Adrenal gland (tissue), 19 donors: ENCODE measurements around the gene NCKIPSD. TPM values are rescaled to one million over a fixed set of nuclear protein-coding genes. Genes with fewer than 3 reads are reported as not detected.
"Not testable (repeated sequence)": the region's sequence is repeated elsewhere in the genome, so short reads cannot be mapped to it uniquely, and the experiment has no call there.

Experiments
- DNase-seq, 7 donors: peaks; one replicate each; pipeline ENCODE4 v3.0.0-alpha.2; 2019 to 2020
- H3K27ac ChIP-seq, 5 donors: fragments of 200-600 bp; sonication (generic) in 4 of 5; 1 replicate in 3 of 5; 2 replicates in 2 of 5; pipeline versions ENCODE4 v1.5.1 to v1.8.0; 2016 to 2020; ENCODE audit warnings: mild to moderate bottlenecking in 1 of 5
- H3K27me3 ChIP-seq: fragments of 200-600 bp; 2 replicates; pipeline ENCODE4 v1.8.0; 2021
- H3K36me3 ChIP-seq, 2 donors: fragments of 200-600 bp; replicated peaks in 1 of 2; 1 replicate in 1 of 2; 2 replicates in 1 of 2; pipeline versions ENCODE4 v1.5.1 to v1.8.0; 2018 to 2022
- H3K4me1 ChIP-seq, 2 donors: fragments of 200-600 bp; replicated peaks in 1 of 2; 1 replicate in 1 of 2; 2 replicates in 1 of 2; pipeline versions ENCODE4 v1.5.1 to v1.8.0; 2018 to 2021
- H3K4me3 ChIP-seq, 4 donors: fragments of 200-600 bp; sonication (generic) in 3 of 4; one replicate each; pipeline ENCODE4 v1.5.1; 2016 to 2018
- H3K9me3 ChIP-seq, 3 donors: fragments of 200-600 bp; sonication (generic) in 1 of 3; replicated peaks in 1 of 3; 1 replicate in 2 of 3; 2 replicates in 1 of 3; pipeline versions ENCODE4 v1.5.1 to v1.8.0; 2016 to 2021
- CTCF ChIP-seq, 6 experiments: fragments of 450-650 bp in 4 of 6; fragments of 200-600 bp in 2 of 6; sonication (generic) in 1 of 6; IDR thresholded peaks; 1 replicate in 5 of 6; 2 replicates in 1 of 6; pipeline versions ENCODE4 v1.5.1 to v1.8.0; 2016 to 2021; ENCODE audit warnings: antibody characterized with exemption in 6 of 6, mild to moderate bottlenecking in 2 of 6, moderate library complexity in 1 of 6
- POLR2A ChIP-seq, 2 donors: fragments of 450-650 bp; IDR thresholded peaks; one replicate each; pipeline ENCODE4 v1.6.1; 2017; ENCODE audit warnings: antibody characterized with exemption in 2 of 2, mild to moderate bottlenecking in 2 of 2, moderate library complexity in 1 of 2
- WGBS, 4 donors: extraction: QIAGEN DNeasy Blood & Tissue Kit in 2 of 4; methylation state at CpG; one replicate each; pipeline versions ENCODE4 v1.1.5 to v1.1.7; 2013 to 2017; 5-methylcytosine and 5-hydroxymethylcytosine counted together
- intact Hi-C, 2 donors: fragments of 100-400 bp; cut with DNase I; formaldehyde crosslinking; loops; one replicate each; pipeline versions ENCODE4 v1.14.1 to v1.15.0; 2022 to 2023
- long read RNA-seq, 10 donors: library from polyadenylated mRNA in 3 of 10; unstranded in 2 of 10; stranded (forward) in 1 of 10; transcript quantifications; one replicate each; pipeline ENCODE4 v2.0.0 and lab custom pipeline, GENCODE V29; 2021 to 2026
- polyA plus RNA-seq, 3 donors: library from polyadenylated mRNA; stranded (reverse); fragments of 200-250 nt in 2 of 3; fragments of 350-450 nt in 1 of 3; fragmentation: Illumina TruSeq in 1 of 3; extraction: RNeasy Lipid Tissue Mini Kit (QIAGEN cat#74804) in 1 of 3; gene quantifications; one replicate each; pipeline ENCODE4 v1.2.3, GENCODE V29; 2013 to 2014
- total RNA-seq, 9 donors: library from RNA; depleted of rRNA in 4 of 9; stranded (reverse); fragments of >200 nt in 4 of 9; fragments of 120-200 nt in 1 of 9; fragmentation: NEBNext Ultra II Directional in 1 of 9; extraction: Animal tissue kit (Norgen Biotek cat#: 25700) in 1 of 9; gene quantifications; one replicate each; pipeline versions ENCODE4 v1.1.0 to v1.2.4, GENCODE V29; 2013 to 2023
- donor health status: healthy with polysubstance abuse.
- donor health status: Bipolar disorder and iron deficiency.
- donor health status: DM: yes; HTN: yes; CAD: no.
- donor health status: DM: no; HTN: no; CAD: no.
- donor health status: DM: no; HTN: no; CAD: no.
- donor health status: DM: yes; HTN: yes; CAD: no.

NCKIPSD gene
- 10 to 100 TPM; 21.5 to 78.7 (median 26.9) TPM for total RNA-seq
- 10 to 100 TPM; 14.0 to 29.9 (median 15.7) TPM for polyA plus RNA-seq
- long read RNA-seq, donor 1, partial matches to known transcripts = 0 of 4 reads
- long read RNA-seq, donor 1, other reads (novel, unspliced or antisense) = 0 of 4 reads
- long read RNA-seq, donor 2, partial matches to known transcripts = 0 of 4 reads
- long read RNA-seq, donor 2, other reads (novel, unspliced or antisense) = 0 of 4 reads
- long read RNA-seq, donor 3, partial matches to known transcripts = 7 of 8 reads
- long read RNA-seq, donor 3, other reads (novel, unspliced or antisense) = 0 of 8 reads
- long read RNA-seq, donor 4, partial matches to known transcripts = 2 of 7 reads
- long read RNA-seq, donor 4, other reads (novel, unspliced or antisense) = 4 of 7 reads
- long read RNA-seq, donor 5, transcript NCKIPSD-204 (13 exons, 2,925 nt) = minor isoform, 29 of 93 reads
- long read RNA-seq, donor 5, transcript NCKIPSD-201 (13 exons, 2,989 nt) = major isoform, 30 of 93 reads
- long read RNA-seq, donor 5, partial matches to known transcripts = 4 of 93 reads
- long read RNA-seq, donor 5, other reads (novel, unspliced or antisense) = 29 of 93 reads
- long read RNA-seq, donor 6, partial matches to known transcripts = 0 of 7 reads
- long read RNA-seq, donor 6, other reads (novel, unspliced or antisense) = 5 of 7 reads
- long read RNA-seq, donor 7, partial matches to known transcripts = 0 of 5 reads
- long read RNA-seq, donor 7, other reads (novel, unspliced or antisense) = 0 of 5 reads
- long read RNA-seq, donor 8, transcript NCKIPSD-204 (13 exons, 2,925 nt) = major isoform, 11 of 16 reads
- long read RNA-seq, donor 8, partial matches to known transcripts = 0 of 16 reads
- long read RNA-seq, donor 8, other reads (novel, unspliced or antisense) = 0 of 16 reads
- long read RNA-seq, donor 9, partial matches to known transcripts = 0 of 4 reads
- long read RNA-seq, donor 9, other reads (novel, unspliced or antisense) = 0 of 4 reads
- long read RNA-seq, donor 10, partial matches to known transcripts = 0 of 3 reads
- long read RNA-seq, donor 10, other reads (novel, unspliced or antisense) = 0 of 3 reads

GRCh38 chr3:48685603-48686511, at the start of gene NCKIPSD:
Gene NCKIPSD (minus strand): TSS chr3:48685915. CDS start chr3:48685807, 108 bp downstream.
- intact Hi-C loops = no loop called here
- TF ChIP-seq CTCF (IDR thresholded peaks at IDR 0.05) = peak; percentile 54 to 90 (median 73)
- peak in 1 of 2 donors; percentile 70 for TF ChIP-seq POLR2A (IDR thresholded peaks at IDR 0.05)
- Histone ChIP-seq H3K4me1 (peaks cover 16 to 33% of the 10 kb centered on the region in 2 donors), H3K9me3 (no peaks in the 10 kb centered on the region), H3K27me3 (no peaks in the 10 kb centered on the region), H3K4me3 (peak within 1 kb of the TSS; percentile 59 to 94 (median 84)), H3K36me3 (peaks cover 0 to 54% of the 10 kb centered on the region in 2 donors), H3K27ac (peak within 1 kb of the TSS in 4 of 5 donors; percentile 57 to 94 (median 85))
- 1 to 3% (median 2%) methylated on average over 35 to 97 of the region's 97 CpGs for WGBS, 4 donors
- peak; percentile 81 to 94 (median 91) for DNase-seq

GRCh38 chr3:48735075-48735767, 49.5 kb upstream of the NCKIPSD start:
- intact Hi-C loops = not testable (repeated sequence)
- WGBS, 4 donors = 48 to 65% (median 53%) methylated on average over 7 to 8 of the region's 8 CpGs

GRCh38 chr3:48734541-48734940, 48.8 kb upstream of the NCKIPSD start:
- DNase-seq, H3K4me3 ChIP-seq, H3K36me3 ChIP-seq, H3K27ac ChIP-seq, H3K9me3 ChIP-seq, intact Hi-C loops, H3K27me3 ChIP-seq: not testable (repeated sequence)
- WGBS, 4 donors = 85 to 100% (median 90%) methylated on average over 7 to 14 of the region's 25 CpGs; no CpG with 5 or more reads in 1 of the 4 donors
- H3K4me1 ChIP-seq = peaks cover 4 to 31% of the 10 kb centered on the region in 2 donors

More at GRCh38 chr3:48735075-48735767, 49.5 kb upstream of the NCKIPSD start:
- H3K27me3 ChIP-seq, H3K9me3 ChIP-seq, H3K4me3 ChIP-seq, H3K36me3 ChIP-seq, H3K27ac ChIP-seq, DNase-seq: not testable (repeated sequence)
- H3K4me1 ChIP-seq = peaks cover 11 to 38% of the 10 kb centered on the region in 2 donors

GRCh38 chr3:48733752-48734518, 48.2 kb upstream of the NCKIPSD start:
- WGBS, 4 donors = 95% methylated on average over 19 to 28 of the region's 53 CpGs; no CpG with 5 or more reads in 2 of the 4 donors
- H3K9me3 ChIP-seq, H3K36me3 ChIP-seq, DNase-seq, intact Hi-C loops, H3K27ac ChIP-seq, H3K27me3 ChIP-seq, H3K4me3 ChIP-seq: not testable (repeated sequence)
- H3K4me1 ChIP-seq = peaks cover 0 to 25% of the 10 kb centered on the region in 2 donors
